Astrocyte of the hippocampus (primary cell): ENCODE data around the gene IGF2BP2.

Experiments
- DNase-seq: peaks from one replicate; pipeline ENCODE4 v3.0.0; 2011; ENCODE audit warnings: low read depth, low spot score

The IGF2BP2 gene

DNA sequence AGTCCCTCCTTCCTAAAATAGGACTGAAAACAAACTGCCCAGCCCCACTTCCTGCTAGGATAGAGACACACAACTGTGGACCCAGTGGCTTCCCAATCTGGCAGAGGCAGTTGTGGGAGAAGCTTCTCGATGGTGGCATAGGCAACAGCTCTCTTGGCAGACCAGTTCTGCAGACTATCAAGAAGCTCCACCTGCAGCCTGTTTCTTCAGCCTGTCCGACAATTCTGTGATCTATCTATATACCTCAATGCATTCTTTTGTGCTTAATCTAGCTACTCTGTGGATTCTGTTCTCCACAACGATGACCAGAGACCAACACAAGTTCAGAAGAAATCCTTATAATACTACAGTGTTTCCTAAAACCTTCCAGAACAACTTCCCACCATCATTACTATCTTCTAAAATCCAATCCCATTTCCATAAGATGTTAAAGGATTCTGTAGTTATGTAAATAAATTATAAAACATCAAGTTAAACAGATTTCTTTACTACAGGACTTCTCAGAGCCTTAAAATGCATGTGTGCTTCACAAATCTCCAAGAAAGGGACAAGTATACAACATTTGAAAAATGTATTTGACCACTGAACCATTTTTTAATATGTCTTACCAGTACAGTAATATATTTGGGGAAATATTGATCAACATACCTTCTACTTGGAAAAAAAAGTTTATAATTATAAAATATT, 57.7 kb downstream of the IGF2BP2 start:
- no peak for DNase-seq

GRCh38 chr3:185766329-185767001, 58.4 kb downstream of the IGF2BP2 start:
- DNase-seq, result no peak

DNA sequence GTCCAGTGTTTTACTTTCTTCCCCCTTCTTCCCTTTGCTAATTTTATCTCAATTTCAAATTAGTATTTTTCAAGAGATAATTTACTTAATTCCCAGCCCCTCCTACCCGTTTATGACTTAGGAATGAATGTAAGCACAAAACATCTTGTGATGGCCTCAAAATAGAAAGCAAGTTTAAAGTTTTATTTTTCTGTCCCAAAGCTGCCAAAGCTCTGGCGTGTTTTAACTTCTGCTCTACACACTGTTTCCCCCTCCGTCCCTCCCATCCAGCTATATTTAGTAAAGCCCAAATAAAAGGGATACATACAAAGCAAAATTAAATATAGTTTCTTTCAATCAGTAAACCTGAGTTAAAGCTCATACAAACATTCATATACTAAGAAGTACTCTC, 59.9 kb downstream of the IGF2BP2 start:
- no peak for DNase-seq

- DNase-seq, result no peak
Observed at GRCh38 chr3:185764163-185764979, 60.5 kb downstream of the IGF2BP2 start.

- no peak for DNase-seq
Observed at GRCh38 chr3:185763347-185764005, 61.4 kb downstream of the IGF2BP2 start.

- no peak for DNase-seq
Observed at GRCh38 chr3:185760550-185760949, 64.3 kb downstream of the IGF2BP2 start.

- DNase-seq, result no peak
Observed at GRCh38 chr3:185760088-185760487, 64.8 kb downstream of the IGF2BP2 start.

DNA sequence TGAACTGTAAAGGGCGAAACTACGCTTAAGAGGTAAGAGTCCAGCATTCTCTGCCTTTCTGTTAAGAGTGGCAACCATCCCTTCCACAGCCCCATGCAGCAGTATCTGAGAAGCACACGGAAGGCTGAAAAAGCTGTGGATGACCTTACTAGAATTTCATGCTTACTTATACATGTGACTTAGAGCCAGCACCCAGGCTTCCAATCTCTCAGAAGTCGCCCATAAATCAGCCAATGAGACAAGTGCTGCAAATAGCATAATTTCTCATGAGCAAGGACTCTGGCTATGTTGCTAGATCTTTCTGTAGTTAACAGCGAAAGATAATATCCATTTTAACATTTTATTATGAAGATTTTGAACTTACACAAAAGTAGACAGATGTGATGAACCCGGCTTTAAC, 65.3 kb downstream of the IGF2BP2 start:
- no peak for DNase-seq

DNA sequence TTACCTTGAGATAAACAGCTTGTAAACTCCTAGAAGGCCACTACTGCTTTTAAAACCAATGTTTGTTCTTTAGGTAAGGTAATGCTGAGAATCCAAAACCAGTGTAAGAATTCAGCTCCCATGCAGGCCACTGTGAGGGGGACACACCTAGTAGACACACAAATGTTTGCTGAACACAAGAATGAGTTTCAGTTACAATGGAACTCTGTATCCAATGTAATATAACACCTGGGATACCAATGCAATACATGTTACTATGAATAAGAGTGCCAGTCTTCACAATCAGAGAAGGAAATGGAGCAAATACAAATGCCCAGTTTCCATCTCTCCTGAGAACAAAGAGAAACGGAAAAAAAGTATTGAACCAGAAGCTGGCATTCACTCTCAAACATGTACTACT, 65.9 kb downstream of the IGF2BP2 start:
- DNase-seq, result no peak

- no peak for DNase-seq
Observed at GRCh38 chr3:185757176-185757575, 67.7 kb downstream of the IGF2BP2 start.

GRCh38 chr3:185756477-185756876, 68.4 kb downstream of the IGF2BP2 start:
- DNase-seq, result no peak

DNA sequence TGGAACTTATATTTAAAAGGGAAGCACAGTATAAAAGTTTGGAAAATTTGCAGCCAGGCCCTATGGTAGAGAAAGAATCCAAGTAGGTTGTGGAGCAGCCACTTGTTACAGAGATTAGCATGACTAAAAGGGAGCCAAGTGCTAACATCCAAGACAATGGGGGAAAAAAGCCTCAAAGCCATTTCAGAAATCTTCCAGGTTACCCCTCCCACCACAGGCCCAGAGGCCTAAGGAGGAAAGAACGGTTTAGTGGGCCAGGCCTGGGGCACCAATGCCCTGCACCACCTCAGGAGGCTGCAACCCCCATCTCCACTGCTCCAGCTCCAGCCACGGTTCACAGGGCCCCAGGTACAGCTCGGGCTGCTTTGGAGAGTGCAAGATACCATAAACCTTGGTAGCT, 69.9 kb downstream of the IGF2BP2 start:
- DNase-seq, result no peak

- no peak for DNase-seq
Observed at GRCh38 chr3:185753354-185753753, 71.5 kb downstream of the IGF2BP2 start.

GRCh38 chr3:185750702-185751101, 74.1 kb downstream of the IGF2BP2 start:
- no peak for DNase-seq

DNA sequence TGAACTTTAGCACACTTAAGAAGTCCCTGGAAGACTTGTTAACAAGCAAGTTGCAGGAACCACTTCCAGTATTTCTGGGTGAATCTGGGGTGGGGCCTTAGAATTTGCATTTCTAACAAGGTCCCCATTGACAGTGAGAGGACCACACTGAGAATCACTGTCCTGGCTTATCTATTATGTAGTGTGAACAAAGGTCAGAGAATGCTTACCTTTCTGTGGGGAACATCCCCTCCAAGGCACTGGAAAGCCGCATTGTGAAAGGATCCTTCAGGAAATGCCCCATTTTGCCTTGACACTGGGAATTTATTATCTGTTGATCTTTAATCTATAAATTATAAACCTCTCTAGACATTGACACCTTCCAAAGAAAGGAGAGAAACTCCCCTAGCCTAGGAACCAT, 74.8 kb downstream of the IGF2BP2 start:
- DNase-seq, result no peak

DNA sequence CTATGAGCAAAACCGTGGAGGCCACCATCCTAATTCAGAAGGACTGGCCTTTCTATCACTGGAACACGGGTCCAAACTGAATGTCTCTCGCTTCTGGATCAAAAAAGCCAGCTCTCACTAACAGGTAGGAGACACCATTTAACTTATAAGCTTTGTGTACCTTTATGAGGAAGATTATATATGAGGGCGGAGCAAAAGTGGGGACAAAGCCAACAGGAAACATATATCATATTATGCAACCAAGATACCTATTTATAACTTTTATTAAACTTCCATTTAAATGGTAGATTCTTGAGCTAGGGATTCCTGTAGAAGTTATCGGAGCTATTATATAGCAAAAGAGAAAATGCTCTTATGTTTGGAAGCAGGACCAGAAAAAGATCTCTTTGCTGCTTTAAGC, 78.4 kb downstream of the IGF2BP2 start:
- DNase-seq, result no peak

DNA sequence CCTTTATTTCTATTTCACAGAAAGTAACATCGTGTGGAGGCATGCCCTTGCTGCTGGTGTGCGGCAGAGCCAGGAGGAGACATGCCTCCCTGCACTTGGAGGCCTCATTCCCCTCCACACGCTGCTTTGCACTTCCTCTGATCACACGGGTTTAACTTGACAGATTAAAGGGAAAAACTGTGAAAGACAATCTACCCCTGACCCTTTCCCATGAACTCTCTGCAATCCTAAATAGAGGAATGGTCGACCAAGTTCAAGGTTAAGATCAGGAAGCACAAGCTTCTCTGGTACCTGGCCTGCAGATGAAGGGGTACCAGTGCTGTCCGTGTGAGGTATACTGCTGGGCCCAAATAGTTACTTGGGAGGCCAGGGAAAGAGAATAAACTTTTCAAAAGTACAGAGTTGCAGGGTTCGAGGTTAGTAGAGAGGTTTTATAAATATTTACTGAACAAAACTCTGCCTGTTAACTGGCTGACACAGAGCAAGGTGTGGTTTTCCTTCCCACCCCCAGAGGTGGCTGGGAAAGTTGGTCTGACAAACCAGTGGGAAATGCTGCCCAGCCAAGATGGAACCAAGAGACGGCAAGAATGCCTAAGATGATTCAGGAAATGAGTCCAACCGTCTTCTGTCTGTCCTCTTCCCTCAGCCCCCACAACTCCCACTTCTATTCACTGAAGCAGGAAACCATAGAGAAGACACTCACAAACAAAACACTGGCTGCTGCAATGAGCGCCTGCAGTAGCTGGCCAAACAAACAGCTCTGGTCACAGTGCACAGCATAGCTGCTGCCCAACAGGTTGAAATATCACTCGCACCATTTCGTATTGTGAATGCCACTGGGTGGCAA, 79.6 kb downstream of the IGF2BP2 start:
- DNase-seq, result peak; percentile 79

GRCh38 chr3:185741586-185741985, 83.3 kb downstream of the IGF2BP2 start:
- no peak for DNase-seq

DNA sequence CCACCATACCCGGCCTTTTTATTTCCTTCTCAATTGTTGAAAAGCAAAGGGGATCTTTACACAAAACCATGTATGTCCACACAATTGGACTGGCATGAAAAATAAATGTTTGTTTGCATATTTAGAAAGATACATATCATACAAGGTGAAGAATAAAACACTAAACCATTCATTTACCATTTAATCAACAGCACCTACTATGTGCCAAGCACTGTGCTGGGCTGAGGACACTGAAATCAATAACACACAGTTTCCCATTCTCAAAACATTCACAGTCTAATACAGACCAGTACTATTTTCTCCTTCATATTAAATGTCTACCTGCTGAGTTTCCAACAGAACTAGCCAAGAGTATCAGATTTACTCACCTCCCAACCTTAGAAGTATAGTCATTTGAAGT, 84.7 kb downstream of the IGF2BP2 start:
- DNase-seq, result no peak

DNA sequence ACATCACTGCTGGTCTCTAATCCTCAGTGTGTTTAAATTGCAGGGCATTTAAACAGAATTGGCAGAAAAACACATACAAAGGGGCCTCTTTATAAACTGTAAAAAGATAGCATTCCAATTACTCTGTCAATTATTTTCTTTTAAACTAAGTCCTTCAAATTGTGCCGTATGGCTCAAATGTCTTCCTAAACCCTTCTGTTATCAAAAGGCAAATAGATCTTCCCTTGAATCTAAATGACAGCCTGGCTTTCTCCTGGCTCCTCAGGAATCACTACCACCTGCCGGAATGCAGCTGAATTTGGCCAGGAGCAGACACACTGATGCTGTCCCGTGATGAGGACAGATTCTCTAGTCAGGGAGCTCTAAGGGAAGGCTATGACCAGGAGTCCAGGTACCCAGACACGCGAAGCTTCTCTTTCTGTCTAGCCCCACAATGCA, 85.6 kb downstream of the IGF2BP2 start:
- no peak for DNase-seq
